Sigmoid colon (tissue), 7 donors: Measurements from ENCODE around the gene DICER1. TPM values are rescaled to one million over a fixed set of nuclear protein-coding genes. Genes with fewer than 3 reads are reported as not detected.

Source experiments
- DNase-seq: peaks from one replicate; pipeline ENCODE4 v3.0.0-alpha.2; 2019
- H3K27ac ChIP-seq, 4 donors: fragments of 200-600 bp; sonication (generic); one replicate each; pipeline ENCODE4 v1.5.1; 2016 to 2019; ENCODE audit warnings: mild to moderate bottlenecking in 1 of 4
- H3K27me3 ChIP-seq, 3 donors: fragments of 200-600 bp; sonication (generic); one replicate each; pipeline ENCODE4 v1.5.1; 2019; ENCODE audit warnings: mild to moderate bottlenecking in 1 of 3
- H3K36me3 ChIP-seq, 4 donors: fragments of 200-600 bp; sonication (generic); one replicate each; pipeline ENCODE4 v1.5.1; 2016 to 2019
- H3K4me1 ChIP-seq, 4 donors: fragments of 200-600 bp; sonication (generic); one replicate each; pipeline ENCODE4 v1.5.1; 2017 to 2019
- H3K4me3 ChIP-seq, 4 donors: fragments of 200-600 bp; sonication (generic); one replicate each; pipeline ENCODE4 v1.5.1; 2017 to 2019; ENCODE audit warnings: mild to moderate bottlenecking in 2 of 4, moderate library complexity in 1 of 4
- H3K9me3 ChIP-seq, 4 donors: fragments of 200-600 bp in 3 of 4; sonication (generic) in 3 of 4; one replicate each; pipeline versions ENCODE4 v1.5.1 to v1.6.1; 2013 to 2019
- EP300 ChIP-seq, 4 donors: sonication (generic); formaldehyde crosslinking; IDR thresholded peaks; one replicate each; pipeline ENCODE4 v1.6.1; 2017; ENCODE audit warnings: antibody characterized with exemption in 4 of 4
- POLR2A ChIP-seq, 2 donors: fragments of 450-650 bp; IDR thresholded peaks; one replicate each; pipeline ENCODE4 v1.6.1; 2016; ENCODE audit warnings: antibody characterized with exemption in 2 of 2, mild to moderate bottlenecking in 2 of 2, moderate library complexity in 2 of 2
- POLR2AphosphoS5 ChIP-seq, 4 donors: sonication (generic); formaldehyde crosslinking; IDR thresholded peaks; one replicate each; pipeline ENCODE4 v1.6.1; 2017; ENCODE audit warnings: antibody characterized with exemption in 4 of 4
- WGBS, 2 donors: extraction: QIAGEN DNeasy Blood & Tissue Kit; methylation state at CpG; one replicate each; pipeline ENCODE4 v1.1.7; 2013; 5-methylcytosine and 5-hydroxymethylcytosine counted together
- intact Hi-C: fragments of 100-400 bp; cut with DNase I; formaldehyde crosslinking; loops from one replicate; pipeline ENCODE4 v1.15.1; 2023
- polyA plus RNA-seq, 3 donors: library from polyadenylated mRNA; stranded (reverse); fragments of 200-250 nt; gene quantifications; one replicate each; pipeline ENCODE4 v1.2.3, GENCODE V29; 2013
- small RNA-seq, 3 donors: library from RNA; depleted of rRNA; stranded (forward); fragments of <200 nt; gene quantifications; one replicate each; pipeline ENCODE3, GENCODE V24; 2016
- total RNA-seq, 4 donors: library from RNA; depleted of rRNA; stranded (reverse); fragments of >200 nt; gene quantifications; one replicate each; pipeline ENCODE4 v1.1.0, GENCODE V29; 2016
- TF ChIP-seq, protein P1 (sequence below), 4 experiments: fragments of 450-650 bp in 3 of 4; fragments of 200-600 bp in 1 of 4; IDR thresholded peaks; one replicate each; pipeline ENCODE4 v1.5.1; 2016 to 2019; ENCODE audit warnings: antibody characterized with exemption in 4 of 4, mild to moderate bottlenecking in 3 of 4, moderate library complexity in 2 of 4
- donor health status: healthy with polysubstance abuse.
- donor health status: Bipolar disorder and iron deficiency.
- donor health status: healthy.

Gene DICER1
- total and polyA plus RNA-seq, 7 donors, result 6.0 to 77.0 (median 44.9) TPM

- Histone ChIP-seq H3K27ac (no peak overlapping the region), H3K4me3 (no peak overlapping the region), H3K36me3 (no peaks in the 10 kb centered on the region), H3K27me3 (no peaks in the 10 kb centered on the region), H3K9me3 (no peaks in the 10 kb centered on the region), H3K4me1 (peaks cover 0 to 12% (median 9%) of the 10 kb centered on the region in 4 donors)
- intact Hi-C loops, result no loop called here
- TF ChIP-seq, protein P1, sequence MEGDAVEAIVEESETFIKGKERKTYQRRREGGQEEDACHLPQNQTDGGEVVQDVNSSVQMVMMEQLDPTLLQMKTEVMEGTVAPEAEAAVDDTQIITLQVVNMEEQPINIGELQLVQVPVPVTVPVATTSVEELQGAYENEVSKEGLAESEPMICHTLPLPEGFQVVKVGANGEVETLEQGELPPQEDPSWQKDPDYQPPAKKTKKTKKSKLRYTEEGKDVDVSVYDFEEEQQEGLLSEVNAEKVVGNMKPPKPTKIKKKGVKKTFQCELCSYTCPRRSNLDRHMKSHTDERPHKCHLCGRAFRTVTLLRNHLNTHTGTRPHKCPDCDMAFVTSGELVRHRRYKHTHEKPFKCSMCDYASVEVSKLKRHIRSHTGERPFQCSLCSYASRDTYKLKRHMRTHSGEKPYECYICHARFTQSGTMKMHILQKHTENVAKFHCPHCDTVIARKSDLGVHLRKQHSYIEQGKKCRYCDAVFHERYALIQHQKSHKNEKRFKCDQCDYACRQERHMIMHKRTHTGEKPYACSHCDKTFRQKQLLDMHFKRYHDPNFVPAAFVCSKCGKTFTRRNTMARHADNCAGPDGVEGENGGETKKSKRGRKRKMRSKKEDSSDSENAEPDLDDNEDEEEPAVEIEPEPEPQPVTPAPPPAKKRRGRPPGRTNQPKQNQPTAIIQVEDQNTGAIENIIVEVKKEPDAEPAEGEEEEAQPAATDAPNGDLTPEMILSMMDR (IDR thresholded peaks at IDR 0.05), result no peak
- TF ChIP-seq POLR2A (IDR thresholded peaks at IDR 0.05) (no peak), EP300 (IDR thresholded peaks at IDR 0.05) (no peak), POLR2AphosphoS5 (IDR thresholded peaks at IDR 0.05) (no peak)
- no peak for DNase-seq
- WGBS, 2 donors, result 90 to 95% methylated on average over 2 of the region's 2 CpGs
Measured at GRCh38 chr14:95037273-95037672, 120.1 kb downstream of the DICER1 start.

Small RNA genes within 50 kb of the gene (small RNA-seq; reads per million reads assigned to genes)
- gene MIR3173, result 0 to 0.11 (median 0) reads per million in 3 donors

Other genes starting within 250 kb of the DICER1 start
- gene CLMN, start 162.4 kb upstream of the DICER1 start, total RNA-seq, result 1 to 10 TPM; 3.5 to 9.1 (median 5.1) TPM
- gene CLMN, start 162.4 kb upstream of the DICER1 start, polyA plus RNA-seq, result 10 to 100 TPM; 18.0 to 40.2 (median 20.2) TPM